B cell (primary cell): ENCODE data around the gene LAMA2. TPM values are rescaled to one million over a fixed set of nuclear protein-coding genes. Genes with fewer than 3 reads are reported as not detected.

Source experiments
- ATAC-seq: fragments of 200-7000 bp; cut with Tn5 transposase; one replicate; pipeline ENCODE4 v1.10.0; 2021; ENCODE audit warnings: low read depth, mild to moderate bottlenecking, moderate number of reproducible peaks, moderate library complexity
- CTCF ChIA-PET: fragments of 350-600 bp; sonication (Branson Sonifier 250); formaldehyde crosslinking; loops from one replicate; lab custom pipeline; 2021; ENCODE audit warnings: antibody characterized with exemption, inconsistent platforms; lab: Charles Lee
- POLR2A ChIA-PET: fragments of 350-600 bp; sonication (Branson Sonifier 250); formaldehyde crosslinking; loops from one replicate; lab custom pipeline; 2021; ENCODE audit warnings: antibody characterized with exemption; lab: Charles Lee
- DNase-seq: peaks from one replicate; pipeline ENCODE4 v3.0.0; 2013
- H2AFZ ChIP-seq: 2 replicates; pipeline ENCODE4 v1.6.1; 2012; ENCODE audit warnings: mild to moderate bottlenecking, low read depth, low read length; ENCODE audit not compliant: insufficient read depth, poor library complexity, severe bottlenecking
- H3K27ac ChIP-seq, 2 donors: 1 replicate in 1 of 2; 2 replicates in 1 of 2; pipeline ENCODE4 v1.5.1; 2012 to 2013; ENCODE audit warnings: low read length in 2 of 2, mild to moderate bottlenecking in 2 of 2, moderate library complexity in 1 of 2
- H3K27me3 ChIP-seq, 4 experiments: fragments of 200-600 bp in 1 of 4; sonication (generic) in 1 of 4; replicated peaks in 1 of 4; 1 replicate in 2 of 4; 2 replicates in 2 of 4; pipeline versions ENCODE4 v1.6.1 to v1.7.0; 2013 to 2016; ENCODE audit warnings: low read length in 3 of 4, mild to moderate bottlenecking in 2 of 4, mixed read lengths in 1 of 4, moderate library complexity in 1 of 4; ENCODE audit not compliant: insufficient read depth in 4 of 4, control insufficient read depth in 3 of 4; ENCODE audit errors: control extremely low read depth in 1 of 4
- H3K36me3 ChIP-seq, 2 experiments: replicated peaks in 1 of 2; 1 replicate in 1 of 2; 2 replicates in 1 of 2; pipeline versions ENCODE4 v1.6.1 to v1.7.1; 2013; ENCODE audit warnings: low read length in 1 of 2; ENCODE audit not compliant: insufficient read depth in 2 of 2, control insufficient read depth in 1 of 2; ENCODE audit errors: control extremely low read depth in 1 of 2, extremely low read depth in 1 of 2
- H3K4me1 ChIP-seq, 2 donors: fragments of 200-600 bp in 1 of 2; sonication (generic) in 1 of 2; 1 replicate in 1 of 2; 2 replicates in 1 of 2; pipeline versions ENCODE4 v1.5.1 to v1.6.1; 2013 to 2017; ENCODE audit warnings: low read length in 2 of 2; ENCODE audit not compliant: control insufficient read depth in 2 of 2, insufficient read depth in 2 of 2
- H3K4me2 ChIP-seq: replicated peaks from 2 replicates; pipeline ENCODE3; 2012; ENCODE audit warnings: mild to moderate bottlenecking, low read depth, low read length; ENCODE audit not compliant: poor library complexity, severe bottlenecking
- H3K4me3 ChIP-seq, 5 experiments: fragments of 200-600 bp in 1 of 5; sonication (generic) in 1 of 5; 1 replicate in 3 of 5; 2 replicates in 2 of 5; pipeline versions ENCODE4 v1.5.1 to v1.7.0; 2011 to 2016; ENCODE audit warnings: low read length in 4 of 5, mild to moderate bottlenecking in 4 of 5, low read depth in 2 of 5, control low read depth in 1 of 5, moderate library complexity in 1 of 5; ENCODE audit not compliant: insufficient read depth in 1 of 5; ENCODE audit errors: control extremely low read depth in 1 of 5, extremely low read depth in 1 of 5
- H3K79me2 ChIP-seq: fragments of 200-600 bp; sonication (generic); one replicate; pipeline ENCODE4 v1.6.0; 2016; ENCODE audit warnings: low read length; ENCODE audit not compliant: control insufficient read depth, insufficient read depth
- H3K9ac ChIP-seq: fragments of 200-600 bp; sonication (generic); 2 replicates; pipeline ENCODE4 v1.6.1; 2017; ENCODE audit warnings: mild to moderate bottlenecking, low read length, moderate library complexity
- H3K9me3 ChIP-seq, 3 donors: one replicate each; pipeline versions ENCODE4 v1.6.1 to v1.7.1; 2013; ENCODE audit warnings: low read length in 2 of 3; ENCODE audit not compliant: control insufficient read depth in 2 of 3, insufficient read depth in 1 of 3; ENCODE audit errors: control extremely low read depth in 1 of 3
- H4K20me1 ChIP-seq: 2 replicates; pipeline ENCODE4 v1.6.0; 2012; ENCODE audit warnings: mild to moderate bottlenecking, low read length; ENCODE audit not compliant: insufficient read depth, control insufficient read depth, poor library complexity, severe bottlenecking
- H3K27ac Mint-ChIP-seq: one replicate; pipeline ENCODE4 v1.8.0; 2021; ENCODE audit warnings: mixed read lengths
- H3K27me3 Mint-ChIP-seq: one replicate; pipeline ENCODE4 v1.8.0; 2021; ENCODE audit warnings: mixed read lengths
- H3K4me1 Mint-ChIP-seq: one replicate; pipeline ENCODE4 v1.8.0; 2021; ENCODE audit warnings: mixed read lengths
- H3K4me3 Mint-ChIP-seq: one replicate; pipeline ENCODE4 v1.8.0; 2021; ENCODE audit warnings: mixed read lengths
- H3K9me3 Mint-ChIP-seq: one replicate; pipeline ENCODE4 v1.8.0; 2022; ENCODE audit warnings: mixed read lengths; ENCODE audit not compliant: insufficient read depth
- EZH2 ChIP-seq: IDR thresholded peaks from 2 replicates; pipeline ENCODE4 v1.6.1; 2012; ENCODE audit warnings: borderline replicate concordance, low read depth, mild to moderate bottlenecking, moderate library complexity, low read length; ENCODE audit not compliant: insufficient read depth, poor library complexity, severe bottlenecking
- WGBS: methylation state at CpG from one replicate; pipeline ENCODE4 v1.1.5; 2013; ENCODE audit warnings: missing lambda C conversion rate; ENCODE audit not compliant: insufficient coverage; 5-methylcytosine and 5-hydroxymethylcytosine counted together
- intact Hi-C: fragments of 100-400 bp; cut with micrococcal nuclease; formaldehyde crosslinking; loops from one replicate; pipeline ENCODE4 v1.10.0; 2022
- polyA plus RNA-seq: library from polyadenylated mRNA; depleted of rRNA; stranded (reverse); fragments of >200 nt; gene quantifications from 2 replicates; pipeline ENCODE4 v1.2.3, GENCODE V29; 2012
- total RNA-seq, 2 donors: library from RNA; stranded (reverse); fragments of 120-200 nt in 1 of 2; gene quantifications; 1 replicate in 1 of 2; 2 replicates in 1 of 2; pipeline versions ENCODE4 v1.2.3 to v1.2.4, GENCODE V29; 2013 to 2022
- TF ChIP-seq, protein P1 (sequence below): fragments of 200-600 bp; IDR thresholded peaks from one replicate; pipeline ENCODE4 v1.8.0; 2022; ENCODE audit warnings: antibody characterized with exemption, mild to moderate bottlenecking

Gene LAMA2
- total and polyA plus RNA-seq, 2 donors (not counting 1 experiment from before 2014, with no cell fraction given), result 0.16 TPM; not detected in 1

DNA sequence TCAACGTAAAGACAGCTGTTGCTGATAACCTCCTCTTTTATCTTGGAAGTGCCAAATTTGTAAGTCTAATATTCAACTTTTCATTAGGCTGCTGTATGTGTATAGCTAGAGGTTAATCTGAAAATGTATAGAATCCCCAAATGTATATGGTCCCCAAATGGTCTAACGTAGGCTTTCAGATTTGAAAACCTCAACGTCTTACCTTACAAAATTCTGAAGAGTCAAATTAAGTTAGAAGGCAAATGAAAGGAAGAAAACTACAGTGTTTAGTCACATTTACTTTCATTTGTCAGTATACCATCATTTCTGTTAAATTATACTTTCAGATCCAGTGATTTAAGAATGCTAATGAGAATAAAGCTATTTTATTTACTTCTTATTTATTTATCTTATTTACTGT lies 570.1 kb downstream of the LAMA2 start:
- no peak overlapping the region for H3K27ac Mint-ChIP-seq
- POLR2A ChIA-PET, result no interaction called here
- TF ChIP-seq, protein P1, sequence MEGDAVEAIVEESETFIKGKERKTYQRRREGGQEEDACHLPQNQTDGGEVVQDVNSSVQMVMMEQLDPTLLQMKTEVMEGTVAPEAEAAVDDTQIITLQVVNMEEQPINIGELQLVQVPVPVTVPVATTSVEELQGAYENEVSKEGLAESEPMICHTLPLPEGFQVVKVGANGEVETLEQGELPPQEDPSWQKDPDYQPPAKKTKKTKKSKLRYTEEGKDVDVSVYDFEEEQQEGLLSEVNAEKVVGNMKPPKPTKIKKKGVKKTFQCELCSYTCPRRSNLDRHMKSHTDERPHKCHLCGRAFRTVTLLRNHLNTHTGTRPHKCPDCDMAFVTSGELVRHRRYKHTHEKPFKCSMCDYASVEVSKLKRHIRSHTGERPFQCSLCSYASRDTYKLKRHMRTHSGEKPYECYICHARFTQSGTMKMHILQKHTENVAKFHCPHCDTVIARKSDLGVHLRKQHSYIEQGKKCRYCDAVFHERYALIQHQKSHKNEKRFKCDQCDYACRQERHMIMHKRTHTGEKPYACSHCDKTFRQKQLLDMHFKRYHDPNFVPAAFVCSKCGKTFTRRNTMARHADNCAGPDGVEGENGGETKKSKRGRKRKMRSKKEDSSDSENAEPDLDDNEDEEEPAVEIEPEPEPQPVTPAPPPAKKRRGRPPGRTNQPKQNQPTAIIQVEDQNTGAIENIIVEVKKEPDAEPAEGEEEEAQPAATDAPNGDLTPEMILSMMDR, result no peak
- no peak for TF ChIP-seq EZH2

DNA sequence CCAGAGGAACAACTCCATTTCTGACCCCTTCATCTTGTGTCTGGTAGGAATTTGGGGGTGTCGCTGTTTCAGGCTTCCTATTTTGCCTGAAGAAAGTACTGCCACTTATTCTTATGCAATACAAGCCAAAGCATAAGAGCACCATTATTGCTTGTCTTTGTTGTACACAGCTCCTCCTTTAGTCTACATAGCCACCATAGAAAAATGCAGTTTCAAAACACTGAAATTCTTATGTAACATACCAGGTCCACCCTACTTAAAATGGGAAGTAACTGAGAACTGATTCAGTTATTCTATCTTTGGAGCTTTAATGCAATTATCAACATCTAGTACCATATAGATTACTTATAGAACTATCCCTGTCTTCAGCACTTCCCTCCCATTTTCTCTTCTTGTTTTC lies 571.5 kb downstream of the LAMA2 start:
- DNase-seq (no peak), ATAC-seq (no peak)
- ChIA-PET POLR2A (no interaction called here), CTCF (no interaction called here)
- Histone ChIP-seq H3K27ac (no peak overlapping the region), H3K9ac (no peak overlapping the region), H3K36me3 (no peaks in the 10 kb centered on the region), H3K9me3 (no peaks in the 10 kb centered on the region), H2AFZ (no peak overlapping the region), H4K20me1 (no peaks in the 10 kb centered on the region), H3K4me1 (no peaks in the 10 kb centered on the region), H3K79me2 (no peaks in the 10 kb centered on the region), H3K27me3 (no peaks in the 10 kb centered on the region), H3K4me3 (no peak overlapping the region), H3K4me2 (no peak overlapping the region)
- TF ChIP-seq, protein P1, result no peak
- TF ChIP-seq EZH2, result no peak
- H3K4me1 Mint-ChIP-seq, result no peaks in the 10 kb centered on the region
- no peaks in the 10 kb centered on the region for H3K9me3 Mint-ChIP-seq
- peaks cover 27% of the 10 kb centered on the region for H3K27me3 Mint-ChIP-seq
- H3K4me3 Mint-ChIP-seq, result no peak overlapping the region
- no peak overlapping the region for H3K27ac Mint-ChIP-seq
- intact Hi-C loops, result no loop called here
- no CpG with 5 or more reads among the region's 1 CpG for WGBS

More for the DNA sequence above, 570.1 kb downstream of the LAMA2 start:
- no peak for ATAC-seq
- CTCF ChIA-PET, result no interaction called here
- Histone ChIP-seq H3K4me1 (no peaks in the 10 kb centered on the region), H4K20me1 (no peaks in the 10 kb centered on the region), H3K9me3 (no peaks in the 10 kb centered on the region), H3K27me3 (no peaks in the 10 kb centered on the region), H3K27ac (no peak overlapping the region), H3K4me2 (no peak overlapping the region), H3K9ac (no peak overlapping the region), H3K79me2 (no peaks in the 10 kb centered on the region), H2AFZ (no peak overlapping the region), H3K36me3 (no peaks in the 10 kb centered on the region), H3K4me3 (no peak overlapping the region)
- H3K4me1 Mint-ChIP-seq, result no peaks in the 10 kb centered on the region
- WGBS, result no CpG with 5 or more reads among the region's 3 CpGs
- no peaks in the 10 kb centered on the region for H3K9me3 Mint-ChIP-seq
- DNase-seq, result no peak
- no peak overlapping the region for H3K4me3 Mint-ChIP-seq
- peaks cover 23% of the 10 kb centered on the region for H3K27me3 Mint-ChIP-seq
- intact Hi-C loops, result no loop called here
